ENCODE data around the gene PAX7. TPM values are rescaled to one million over a fixed set of nuclear protein-coding genes. Genes with fewer than 3 reads are reported as not detected.

Gene PAX7
- total RNA-seq, 3 donors from 2014 or later (not counting 1 experiment from before 2014, with no cell fraction given), result not detected

GRCh38 chr1:18641005-18641941 lies 10.6 kb downstream of the PAX7 start:
- H3K4me3 Mint-ChIP-seq, result no peak overlapping the region
- no peaks in the 10 kb centered on the region for H3K9me3 Mint-ChIP-seq
- Histone ChIP-seq H3K27me3 (ENCODE audit: control insufficient read depth, insufficient read depth, low read length) (peaks cover 36% of the 10 kb centered on the region), H3K27ac (ENCODE audit: low read length) (no peak overlapping the region), H3K4me3 (ENCODE audit: low read length) (no peak overlapping the region), H3K9me3 (ENCODE audit: control insufficient read depth, insufficient read depth, low read length) (no peaks in the 10 kb centered on the region), H3K36me3 (ENCODE audit: control insufficient read depth, insufficient read depth, low read length) (no peaks in the 10 kb centered on the region), H3K4me1 (ENCODE audit: control insufficient read depth, insufficient read depth, low read length) (no peaks in the 10 kb centered on the region)
- H3K27ac Mint-ChIP-seq, result no peak overlapping the region
- 4% methylated on average over 44 of the region's 49 CpGs for WGBS (ENCODE audit: insufficient coverage)
- intact Hi-C loops (cut with micrococcal nuclease), result no loop called here
- ATAC-seq, result no peak
- H3K27me3 Mint-ChIP-seq (ENCODE audit: low read depth in 2 of 2), result peaks cover 83 to 87% of the 10 kb centered on the region in 2 donors
- TF ChIP-seq CTCF (IDR thresholded peaks at IDR 0.05), result no peak
- DNase-seq, result no peak
- peaks cover 6 to 8% of the 10 kb centered on the region in 2 donors for H3K4me1 Mint-ChIP-seq
- peaks cover 7% of the 10 kb centered on the region for H3K36me3 Mint-ChIP-seq

GRCh38 chr1:18642278-18643095 lies 11.8 kb downstream of the PAX7 start:
- Histone ChIP-seq H3K4me1 (ENCODE audit: control insufficient read depth, insufficient read depth, low read length) (no peaks in the 10 kb centered on the region), H3K9me3 (ENCODE audit: control insufficient read depth, insufficient read depth, low read length) (no peaks in the 10 kb centered on the region), H3K27me3 (ENCODE audit: control insufficient read depth, insufficient read depth, low read length) (peaks cover 37% of the 10 kb centered on the region), H3K36me3 (ENCODE audit: control insufficient read depth, insufficient read depth, low read length) (no peaks in the 10 kb centered on the region), H3K4me3 (ENCODE audit: low read length) (no peak overlapping the region), H3K27ac (ENCODE audit: low read length) (no peak overlapping the region)
- Mint-ChIP-seq H3K9me3 (no peaks in the 10 kb centered on the region), H3K4me3 (no peak overlapping the region), H3K4me1 (peaks cover 6 to 8% of the 10 kb centered on the region in 2 donors), H3K36me3 (peaks cover 7% of the 10 kb centered on the region), H3K27me3 (ENCODE audit: low read depth in 2 of 2) (peaks cover 76% of the 10 kb centered on the region in 2 donors), H3K27ac (no peak overlapping the region)
- TF ChIP-seq CTCF (IDR thresholded peaks at IDR 0.05), result no peak
- intact Hi-C loops (cut with micrococcal nuclease), result no loop called here
- WGBS (ENCODE audit: insufficient coverage), result 3% methylated on average over 19 of the region's 22 CpGs
- no peak for ATAC-seq
- DNase-seq, result no peak

GRCh38 chr1:18643154-18644012 lies 12.7 kb downstream of the PAX7 start:
- Mint-ChIP-seq H3K27me3 (ENCODE audit: low read depth in 2 of 2) (peaks cover 70 to 77% of the 10 kb centered on the region in 2 donors), H3K27ac (no peak overlapping the region), H3K4me3 (no peak overlapping the region), H3K36me3 (peaks cover 7% of the 10 kb centered on the region), H3K9me3 (no peaks in the 10 kb centered on the region), H3K4me1 (peaks cover 6 to 8% of the 10 kb centered on the region in 2 donors)
- H3K4me3 ChIP-seq (ENCODE audit: low read length), result no peak overlapping the region
- DNase-seq (peak in 1 of 2 donors; percentile 42), ATAC-seq (no peak)
- H3K9me3 ChIP-seq (ENCODE audit: control insufficient read depth, insufficient read depth, low read length), result no peaks in the 10 kb centered on the region
- 4% methylated on average over 73 of the region's 73 CpGs for WGBS (ENCODE audit: insufficient coverage)
- no peaks in the 10 kb centered on the region for H3K36me3 ChIP-seq (ENCODE audit: control insufficient read depth, insufficient read depth, low read length)
- no peak for TF ChIP-seq CTCF (IDR thresholded peaks at IDR 0.05)
- no peak overlapping the region for H3K27ac ChIP-seq (ENCODE audit: low read length)
- H3K4me1 ChIP-seq (ENCODE audit: control insufficient read depth, insufficient read depth, low read length), result no peaks in the 10 kb centered on the region
- intact Hi-C loops (cut with micrococcal nuclease), result no loop called here
- H3K27me3 ChIP-seq (ENCODE audit: control insufficient read depth, insufficient read depth, low read length), result peaks cover 41% of the 10 kb centered on the region
